Measurements from ENCODE around the gene ANKRD55. TPM values are rescaled to one million over a fixed set of nuclear protein-coding genes. Genes with fewer than 3 reads are reported as not detected.

Gene ANKRD55
- total RNA-seq, 3 donors from 2014 or later (not counting 1 experiment from before 2014, with no cell fraction given), result 0.88 TPM; not detected in 2

GRCh38 chr5:56070851-56071465 is 162.2 kb downstream of the ANKRD55 start:
- Mint-ChIP-seq H3K4me1 (peaks cover 7 to 14% of the 10 kb centered on the region in 2 donors), H3K9me3 (no peaks in the 10 kb centered on the region), H3K27me3 (ENCODE audit: low read depth in 2 of 2) (peaks cover 0 to 2% of the 10 kb centered on the region in 2 donors), H3K27ac (no peak overlapping the region), H3K36me3 (no peaks in the 10 kb centered on the region), H3K4me3 (no peak overlapping the region)
- DNase-seq, result peak in 1 of 2 donors; percentile 57
- H3K9me3 ChIP-seq (ENCODE audit: control insufficient read depth, insufficient read depth, low read length), result no peaks in the 10 kb centered on the region
- no peak overlapping the region for H3K4me3 ChIP-seq (ENCODE audit: low read length)
- H3K27me3 ChIP-seq (ENCODE audit: control insufficient read depth, insufficient read depth, low read length), result no peaks in the 10 kb centered on the region
- TF ChIP-seq, protein P1, sequence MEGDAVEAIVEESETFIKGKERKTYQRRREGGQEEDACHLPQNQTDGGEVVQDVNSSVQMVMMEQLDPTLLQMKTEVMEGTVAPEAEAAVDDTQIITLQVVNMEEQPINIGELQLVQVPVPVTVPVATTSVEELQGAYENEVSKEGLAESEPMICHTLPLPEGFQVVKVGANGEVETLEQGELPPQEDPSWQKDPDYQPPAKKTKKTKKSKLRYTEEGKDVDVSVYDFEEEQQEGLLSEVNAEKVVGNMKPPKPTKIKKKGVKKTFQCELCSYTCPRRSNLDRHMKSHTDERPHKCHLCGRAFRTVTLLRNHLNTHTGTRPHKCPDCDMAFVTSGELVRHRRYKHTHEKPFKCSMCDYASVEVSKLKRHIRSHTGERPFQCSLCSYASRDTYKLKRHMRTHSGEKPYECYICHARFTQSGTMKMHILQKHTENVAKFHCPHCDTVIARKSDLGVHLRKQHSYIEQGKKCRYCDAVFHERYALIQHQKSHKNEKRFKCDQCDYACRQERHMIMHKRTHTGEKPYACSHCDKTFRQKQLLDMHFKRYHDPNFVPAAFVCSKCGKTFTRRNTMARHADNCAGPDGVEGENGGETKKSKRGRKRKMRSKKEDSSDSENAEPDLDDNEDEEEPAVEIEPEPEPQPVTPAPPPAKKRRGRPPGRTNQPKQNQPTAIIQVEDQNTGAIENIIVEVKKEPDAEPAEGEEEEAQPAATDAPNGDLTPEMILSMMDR (IDR thresholded peaks at IDR 0.05), result no peak
- no peak overlapping the region for H3K27ac ChIP-seq (ENCODE audit: low read length)
- WGBS (ENCODE audit: insufficient coverage), result 10% methylated on average over 2 of the region's 2 CpGs
- intact Hi-C loops (cut with micrococcal nuclease), result no loop called here
- no peak for ATAC-seq
- H3K36me3 ChIP-seq (ENCODE audit: control insufficient read depth, insufficient read depth, low read length), result no peaks in the 10 kb centered on the region
- H3K4me1 ChIP-seq (ENCODE audit: control insufficient read depth, insufficient read depth, low read length), result peaks cover 3% of the 10 kb centered on the region

DNA sequence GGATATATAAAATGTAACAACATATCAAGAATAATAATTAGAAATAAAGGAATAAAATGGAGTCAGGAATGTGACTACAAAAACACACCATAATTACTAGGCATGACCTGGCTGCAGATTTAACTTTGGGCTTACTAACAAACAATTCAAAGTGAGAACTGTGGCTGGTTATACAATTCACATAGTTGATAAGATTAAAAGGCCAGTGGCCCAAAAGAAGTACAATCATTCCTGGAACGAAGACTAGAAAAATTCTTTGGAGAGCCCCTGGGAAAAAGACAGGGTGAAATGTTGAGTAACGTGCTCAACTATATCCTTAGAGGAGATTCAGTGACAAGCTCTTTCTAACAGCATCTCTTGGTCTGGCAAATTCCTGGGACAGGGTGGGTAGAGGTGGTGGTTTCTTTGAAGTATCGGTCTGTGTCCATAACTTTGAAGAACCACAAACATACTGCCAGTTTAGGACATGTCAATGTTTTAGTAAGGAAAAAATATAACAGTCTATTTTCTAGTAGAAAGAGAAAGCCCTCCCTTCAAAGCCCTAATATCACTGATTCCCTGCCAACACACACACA is 163.4 kb downstream of the ANKRD55 start:
- Histone ChIP-seq H3K4me1 (ENCODE audit: control insufficient read depth, insufficient read depth, low read length) (peaks cover 3% of the 10 kb centered on the region), H3K9me3 (ENCODE audit: control insufficient read depth, insufficient read depth, low read length) (no peaks in the 10 kb centered on the region), H3K4me3 (ENCODE audit: low read length) (no peak overlapping the region), H3K27ac (ENCODE audit: low read length) (no peak overlapping the region), H3K36me3 (ENCODE audit: control insufficient read depth, insufficient read depth, low read length) (no peaks in the 10 kb centered on the region), H3K27me3 (ENCODE audit: control insufficient read depth, insufficient read depth, low read length) (no peaks in the 10 kb centered on the region)
- DNase-seq, result no peak
- peaks cover 0 to 2% of the 10 kb centered on the region in 2 donors for H3K27me3 Mint-ChIP-seq (ENCODE audit: low read depth in 2 of 2)
- H3K9me3 Mint-ChIP-seq, result no peaks in the 10 kb centered on the region
- H3K36me3 Mint-ChIP-seq, result no peaks in the 10 kb centered on the region
- H3K4me1 Mint-ChIP-seq, result peaks cover 7 to 14% of the 10 kb centered on the region in 2 donors
- TF ChIP-seq, protein P1 (IDR thresholded peaks at IDR 0.05), result no peak
- 96% methylated on average over 2 of the region's 3 CpGs for WGBS (ENCODE audit: insufficient coverage)
- ATAC-seq, result no peak
- intact Hi-C loops (cut with micrococcal nuclease), result no loop called here
- H3K27ac Mint-ChIP-seq, result no peak overlapping the region
- no peak overlapping the region for H3K4me3 Mint-ChIP-seq

- H3K9me3 Mint-ChIP-seq, result no peaks in the 10 kb centered on the region
- no peaks in the 10 kb centered on the region for H3K9me3 ChIP-seq (ENCODE audit: control insufficient read depth, insufficient read depth, low read length)
- no peaks in the 10 kb centered on the region for H3K36me3 ChIP-seq (ENCODE audit: control insufficient read depth, insufficient read depth, low read length)
- H3K4me1 ChIP-seq (ENCODE audit: control insufficient read depth, insufficient read depth, low read length), result peaks cover 3% of the 10 kb centered on the region
- no peaks in the 10 kb centered on the region for H3K27me3 Mint-ChIP-seq (ENCODE audit: low read depth in 2 of 2)
- WGBS (ENCODE audit: insufficient coverage), result 91% methylated on average over 1 of the region's 3 CpGs
- H3K27me3 ChIP-seq (ENCODE audit: control insufficient read depth, insufficient read depth, low read length), result no peaks in the 10 kb centered on the region
- intact Hi-C loops (cut with micrococcal nuclease), result no loop called here
- peaks cover 7 to 14% of the 10 kb centered on the region in 2 donors for H3K4me1 Mint-ChIP-seq
- no peak for DNase-seq
- H3K27ac Mint-ChIP-seq, result no peak overlapping the region
- H3K36me3 Mint-ChIP-seq, result no peaks in the 10 kb centered on the region
- no peak overlapping the region for H3K4me3 ChIP-seq (ENCODE audit: low read length)
- no peak overlapping the region for H3K27ac ChIP-seq (ENCODE audit: low read length)
- ATAC-seq, result no peak
- no peak overlapping the region for H3K4me3 Mint-ChIP-seq
- TF ChIP-seq, protein P1 (IDR thresholded peaks at IDR 0.05), result no peak
Measured at GRCh38 chr5:56066931-56067450, 166.1 kb downstream of the ANKRD55 start.
